OCI-LY7 (cell line): ENCODE data around the gene IGF2BP2. TPM values are rescaled to one million over a fixed set of nuclear protein-coding genes. Genes with fewer than 3 reads are reported as not detected.
"Not testable (repeated sequence)": the region's sequence is repeated elsewhere in the genome, so short reads cannot be mapped to it uniquely, and the experiment has no call there.

Source experiments
- BruUV-seq: library from RNA; stranded (reverse); fragments of 400-500 nt; replicated peaks from 2 replicates; lab custom pipeline; 2021; lab: Mats Ljungman, UMichigan
- CTCF ChIA-PET: fragments of 300-600 bp; sonication (Branson Sonifier 250); formaldehyde crosslinking; loops from one replicate; lab custom pipeline; 2022; ENCODE audit warnings: antibody characterized with exemption; ENCODE audit not compliant: unreplicated experiment; lab: Charles Lee
- POLR2A ChIA-PET: fragments of 300-600 bp; sonication (Branson Sonifier 250); formaldehyde crosslinking; loops from one replicate; lab custom pipeline; 2022; ENCODE audit warnings: antibody characterized with exemption; lab: Charles Lee
- DNase-seq: peaks from one replicate; pipeline ENCODE4 v3.0.0-alpha.2; 2015; ENCODE audit warnings: low spot score
- H2AFZ ChIP-seq: fragments of 200-600 bp; sonication (generic), shearing (Covaris generic); 2 replicates; pipeline ENCODE4 v1.6.1; 2014; ENCODE audit warnings: mild to moderate bottlenecking, antibody characterized with exemption, low read length, moderate library complexity
- H3K27ac ChIP-seq: fragments of 200-600 bp; sonication (generic); 2 replicates; pipeline ENCODE4 v1.5.1; 2014; ENCODE audit warnings: mixed run types, low read depth, mild to moderate bottlenecking, moderate library complexity, low read length, inconsistent platforms; ENCODE audit not compliant: poor library complexity, severe bottlenecking
- H3K36me3 ChIP-seq: fragments of 200-600 bp; sonication (generic); 2 replicates; pipeline ENCODE4 v1.6.1; 2014; ENCODE audit warnings: mild to moderate bottlenecking, antibody characterized with exemption, low read length, moderate library complexity, mixed read lengths; ENCODE audit not compliant: insufficient read depth
- H3K4me1 ChIP-seq: fragments of 200-600 bp; sonication (generic); 2 replicates; pipeline ENCODE4 v1.5.1; 2014; ENCODE audit warnings: mild to moderate bottlenecking, low read length; ENCODE audit not compliant: insufficient read depth, poor library complexity, severe bottlenecking
- H3K4me2 ChIP-seq: fragments of 200-600 bp; sonication (generic); 2 replicates; pipeline ENCODE4 v1.6.1; 2014; ENCODE audit warnings: mild to moderate bottlenecking, low read length
- H3K4me3 ChIP-seq: fragments of 200-600 bp; sonication (generic); 2 replicates; pipeline ENCODE4 v1.5.1; 2014; ENCODE audit warnings: mild to moderate bottlenecking, low read depth, low read length; ENCODE audit not compliant: poor library complexity, severe bottlenecking
- H3K79me2 ChIP-seq: fragments of 200-600 bp; sonication (generic); 2 replicates; pipeline ENCODE4 v1.6.1; 2016; ENCODE audit warnings: low read depth, mild to moderate bottlenecking, low read length, moderate library complexity, mixed read lengths; ENCODE audit not compliant: insufficient read depth
- H3K9me2 ChIP-seq: fragments of 200-600 bp; sonication (generic); 2 replicates; pipeline ENCODE4 v1.6.1; 2016; ENCODE audit warnings: mild to moderate bottlenecking, low read length, mixed read lengths; ENCODE audit not compliant: insufficient read depth
- H3K9me3 ChIP-seq: fragments of 200-600 bp; sonication (generic); 2 replicates; pipeline ENCODE4 v1.6.1; 2014; ENCODE audit warnings: mild to moderate bottlenecking, mixed run types, low read length, mixed read lengths
- H4K20me1 ChIP-seq: fragments of 200-600 bp; sonication (generic); 2 replicates; pipeline ENCODE4 v1.6.1; 2014; ENCODE audit warnings: mild to moderate bottlenecking, antibody characterized with exemption, low read length, moderate library complexity, mixed read lengths; ENCODE audit not compliant: insufficient read depth
- EZH2phosphoT487 ChIP-seq: fragments of 200-600 bp; sonication (generic); IDR thresholded peaks from 2 replicates; pipeline ENCODE4 v1.6.1; 2018; ENCODE audit warnings: low read depth, borderline replicate concordance, mild to moderate bottlenecking, mixed run types, antibody characterized with exemption, low read length, moderate library complexity, mixed read lengths
- intact Hi-C: fragments of 100-400 bp; cut with micrococcal nuclease; formaldehyde crosslinking; loops from one replicate; pipeline ENCODE4 v1.10.0; 2022; ENCODE audit not compliant: unreplicated experiment
- total RNA-seq, 2 experiments: library from RNA; depleted of rRNA in 1 of 2; stranded (reverse); fragments of >200 nt in 1 of 2; shearing (Covaris generic) in 1 of 2; gene quantifications; 2 replicates each; pipeline ENCODE4 v1.2.3, GENCODE V29; 2014 to 2022
- TF ChIP-seq, protein P1 (sequence below): fragments of 200-600 bp; sonication (generic); conservative IDR thresholded peaks from 2 replicates; pipeline ENCODE4 v1.5.1; 2014; ENCODE audit warnings: mild to moderate bottlenecking, antibody characterized with exemption, low read length, moderate library complexity, mixed read lengths

Gene IGF2BP2
- total RNA-seq, 2 experiments from 2014 or later: not detected

DNA sequence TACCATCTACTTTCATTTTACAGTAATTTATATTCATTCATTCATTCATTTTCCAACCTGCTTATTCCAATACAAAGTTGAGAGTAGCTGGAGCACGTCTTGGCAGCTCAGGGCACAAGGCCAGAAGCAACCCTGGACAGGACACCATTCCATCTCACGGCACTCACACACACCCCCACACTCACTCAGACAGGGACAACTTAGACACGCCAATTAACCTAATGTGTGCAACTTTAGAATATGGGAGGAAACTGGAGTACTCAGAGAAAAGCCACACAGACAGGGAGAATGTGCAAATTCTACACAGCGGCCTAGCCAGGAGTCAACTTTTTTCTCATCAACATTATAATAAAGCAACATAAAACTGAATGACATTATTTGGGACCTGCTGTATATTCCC lies 46.7 kb downstream of the IGF2BP2 start:
- no peak overlapping the region for H3K27ac ChIP-seq
- no peak overlapping the region for H2AFZ ChIP-seq
- POLR2A ChIA-PET: no interaction called here
- H3K79me2 ChIP-seq: no peaks in the 10 kb centered on the region
- no peak overlapping the region for H3K4me2 ChIP-seq
- CTCF ChIA-PET: no interaction called here
- BruUV-seq: no TSS peak
- intact Hi-C loops: no loop called here
- no peak overlapping the region for H3K4me3 ChIP-seq
- H4K20me1 ChIP-seq: no peaks in the 10 kb centered on the region
- TF ChIP-seq, protein P1, sequence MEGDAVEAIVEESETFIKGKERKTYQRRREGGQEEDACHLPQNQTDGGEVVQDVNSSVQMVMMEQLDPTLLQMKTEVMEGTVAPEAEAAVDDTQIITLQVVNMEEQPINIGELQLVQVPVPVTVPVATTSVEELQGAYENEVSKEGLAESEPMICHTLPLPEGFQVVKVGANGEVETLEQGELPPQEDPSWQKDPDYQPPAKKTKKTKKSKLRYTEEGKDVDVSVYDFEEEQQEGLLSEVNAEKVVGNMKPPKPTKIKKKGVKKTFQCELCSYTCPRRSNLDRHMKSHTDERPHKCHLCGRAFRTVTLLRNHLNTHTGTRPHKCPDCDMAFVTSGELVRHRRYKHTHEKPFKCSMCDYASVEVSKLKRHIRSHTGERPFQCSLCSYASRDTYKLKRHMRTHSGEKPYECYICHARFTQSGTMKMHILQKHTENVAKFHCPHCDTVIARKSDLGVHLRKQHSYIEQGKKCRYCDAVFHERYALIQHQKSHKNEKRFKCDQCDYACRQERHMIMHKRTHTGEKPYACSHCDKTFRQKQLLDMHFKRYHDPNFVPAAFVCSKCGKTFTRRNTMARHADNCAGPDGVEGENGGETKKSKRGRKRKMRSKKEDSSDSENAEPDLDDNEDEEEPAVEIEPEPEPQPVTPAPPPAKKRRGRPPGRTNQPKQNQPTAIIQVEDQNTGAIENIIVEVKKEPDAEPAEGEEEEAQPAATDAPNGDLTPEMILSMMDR: no peak
- no peak for TF ChIP-seq EZH2phosphoT487
- no peaks in the 10 kb centered on the region for H3K36me3 ChIP-seq
- H3K9me2 ChIP-seq: no peaks in the 10 kb centered on the region
- no peaks in the 10 kb centered on the region for H3K9me3 ChIP-seq
- no peaks in the 10 kb centered on the region for H3K4me1 ChIP-seq
- no peak for DNase-seq

GRCh38 chr3:185770109-185770508 lies 54.7 kb downstream of the IGF2BP2 start:
- no peak overlapping the region for H3K27ac ChIP-seq
- H3K4me3 ChIP-seq: no peak overlapping the region
- H4K20me1 ChIP-seq: no peaks in the 10 kb centered on the region
- DNase-seq: no peak
- no peaks in the 10 kb centered on the region for H3K4me1 ChIP-seq
- TF ChIP-seq, protein P1: no peak
- TF ChIP-seq EZH2phosphoT487: no peak
- ChIA-PET CTCF (no interaction called here), POLR2A (interaction anchor here (0.6 kb wide), 1 partner anchor 155 kb away, joined by 3 read pairs; no protein-coding TSS in a partner anchor)
- H3K9me3 ChIP-seq: no peaks in the 10 kb centered on the region
- no TSS peak for BruUV-seq
- H3K4me2 ChIP-seq: no peak overlapping the region
- H3K36me3 ChIP-seq: no peaks in the 10 kb centered on the region
- H3K79me2 ChIP-seq: no peaks in the 10 kb centered on the region
- intact Hi-C loops: no loop called here
- no peak overlapping the region for H2AFZ ChIP-seq
- no peaks in the 10 kb centered on the region for H3K9me2 ChIP-seq

- H3K4me1 ChIP-seq, H3K4me3 ChIP-seq, H2AFZ ChIP-seq, H3K9me3 ChIP-seq, H3K79me2 ChIP-seq, H3K36me3 ChIP-seq, H3K4me2 ChIP-seq, POLR2A ChIA-PET, BruUV-seq, H4K20me1 ChIP-seq, H3K9me2 ChIP-seq, H3K27ac ChIP-seq: not testable (repeated sequence)
- peak; percentile 72 for DNase-seq
- TF ChIP-seq, protein P1: peak; percentile 83
- intact Hi-C loops: loop anchor here (1.0 to 5.0 kb wide), 3 partner anchors 34 to 108 kb away; no protein-coding TSS in a partner anchor
- CTCF ChIA-PET: interaction anchor here (0.5 to 1.1 kb wide), 2 partner anchors 15 to 19 kb away, joined by 3 read pairs; no protein-coding TSS in a partner anchor
These were observed 56.3 kb downstream of the IGF2BP2 start for GRCh38 chr3:185768578-185768982.
